ENCODE measurements around the gene PMF1. TPM values are rescaled to one million over a fixed set of nuclear protein-coding genes. Genes with fewer than 3 reads are reported as not detected.

PMF1 gene
- total and polyA plus RNA-seq, 2 donors from 2014 or later: 65.6 to 110 TPM

DNA sequence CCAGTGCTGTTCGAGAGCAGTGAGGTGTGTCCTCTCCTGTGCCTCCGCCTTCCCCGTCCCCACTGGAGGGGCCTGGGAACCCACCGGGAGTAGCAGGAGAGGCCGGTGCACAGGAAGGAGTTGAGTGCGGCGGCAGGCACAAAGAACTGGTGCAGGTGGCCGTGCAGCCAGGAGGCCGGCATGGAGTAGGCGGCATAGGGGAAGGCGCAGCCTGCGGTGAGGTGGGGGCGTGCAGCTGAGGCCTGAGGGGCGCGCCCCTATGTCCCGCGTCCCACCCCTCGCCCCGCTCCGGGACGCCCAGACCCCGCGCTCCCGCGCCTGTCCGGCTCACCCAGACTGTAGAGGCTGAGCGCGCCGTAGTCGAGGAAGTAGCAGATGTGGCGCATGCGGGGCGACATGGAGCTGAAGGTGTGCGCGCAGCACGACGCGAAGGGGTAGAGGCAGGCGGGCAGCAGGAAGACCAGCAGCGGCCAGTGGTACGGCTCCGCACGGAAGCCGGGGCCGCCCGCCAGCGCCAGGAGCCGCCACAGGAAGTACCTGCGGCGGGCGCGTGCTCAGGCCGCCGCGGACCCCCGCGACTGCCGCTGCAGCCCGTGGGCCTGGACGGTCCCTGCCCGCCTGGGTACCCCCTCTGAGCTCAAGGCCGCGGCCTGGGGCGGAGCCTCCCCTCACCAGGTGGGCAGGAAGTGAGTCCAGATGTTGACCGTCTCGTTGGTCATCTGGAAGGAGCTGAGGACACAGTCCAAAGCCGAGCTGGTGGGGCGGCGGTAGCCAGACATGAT, 32.8 kb downstream of the PMF1 start:
- Histone ChIP-seq H3K36me3 (ENCODE audit: control insufficient read depth in 2 of 3, insufficient read depth in 3 of 3, low read length in 3 of 3) (peaks cover 0 to 15% (median 0%) of the 10 kb centered on the region in 3 donors), H3K4me1 (ENCODE audit: control insufficient read depth in 2 of 3, insufficient read depth in 2 of 3, low read depth in 1 of 3, low read length in 3 of 3) (peaks cover 0 to 7% (median 0%) of the 10 kb centered on the region in 3 donors), H3K27ac (ENCODE audit: low read depth in 2 of 2, low read length in 2 of 2) (no peak overlapping the region), H3K9ac (ENCODE audit: low read length in 3 of 3) (no peak overlapping the region), H3K9me3 (ENCODE audit: control insufficient read depth in 2 of 3, insufficient read depth in 1 of 3, low read length in 3 of 3) (no peaks in the 10 kb centered on the region), H3K4me3 (ENCODE audit: low read length in 3 of 3) (peak overlapping the region in 2 of 3 donors; percentile 6 to 21), H3K27me3 (ENCODE audit: control insufficient read depth, insufficient read depth, low read length) (no peaks in the 10 kb centered on the region)
- intact Hi-C loops (cut with DNase I): no loop called here
- FAIRE-seq: no peak
- TF ChIP-seq, protein P1, sequence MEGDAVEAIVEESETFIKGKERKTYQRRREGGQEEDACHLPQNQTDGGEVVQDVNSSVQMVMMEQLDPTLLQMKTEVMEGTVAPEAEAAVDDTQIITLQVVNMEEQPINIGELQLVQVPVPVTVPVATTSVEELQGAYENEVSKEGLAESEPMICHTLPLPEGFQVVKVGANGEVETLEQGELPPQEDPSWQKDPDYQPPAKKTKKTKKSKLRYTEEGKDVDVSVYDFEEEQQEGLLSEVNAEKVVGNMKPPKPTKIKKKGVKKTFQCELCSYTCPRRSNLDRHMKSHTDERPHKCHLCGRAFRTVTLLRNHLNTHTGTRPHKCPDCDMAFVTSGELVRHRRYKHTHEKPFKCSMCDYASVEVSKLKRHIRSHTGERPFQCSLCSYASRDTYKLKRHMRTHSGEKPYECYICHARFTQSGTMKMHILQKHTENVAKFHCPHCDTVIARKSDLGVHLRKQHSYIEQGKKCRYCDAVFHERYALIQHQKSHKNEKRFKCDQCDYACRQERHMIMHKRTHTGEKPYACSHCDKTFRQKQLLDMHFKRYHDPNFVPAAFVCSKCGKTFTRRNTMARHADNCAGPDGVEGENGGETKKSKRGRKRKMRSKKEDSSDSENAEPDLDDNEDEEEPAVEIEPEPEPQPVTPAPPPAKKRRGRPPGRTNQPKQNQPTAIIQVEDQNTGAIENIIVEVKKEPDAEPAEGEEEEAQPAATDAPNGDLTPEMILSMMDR (IDR thresholded peaks at IDR 0.05; ENCODE audit: borderline replicate concordance, extremely low read depth, insufficient read depth): no peak
- peak; percentile 44 to 83 (median 65) for DNase-seq

DNA sequence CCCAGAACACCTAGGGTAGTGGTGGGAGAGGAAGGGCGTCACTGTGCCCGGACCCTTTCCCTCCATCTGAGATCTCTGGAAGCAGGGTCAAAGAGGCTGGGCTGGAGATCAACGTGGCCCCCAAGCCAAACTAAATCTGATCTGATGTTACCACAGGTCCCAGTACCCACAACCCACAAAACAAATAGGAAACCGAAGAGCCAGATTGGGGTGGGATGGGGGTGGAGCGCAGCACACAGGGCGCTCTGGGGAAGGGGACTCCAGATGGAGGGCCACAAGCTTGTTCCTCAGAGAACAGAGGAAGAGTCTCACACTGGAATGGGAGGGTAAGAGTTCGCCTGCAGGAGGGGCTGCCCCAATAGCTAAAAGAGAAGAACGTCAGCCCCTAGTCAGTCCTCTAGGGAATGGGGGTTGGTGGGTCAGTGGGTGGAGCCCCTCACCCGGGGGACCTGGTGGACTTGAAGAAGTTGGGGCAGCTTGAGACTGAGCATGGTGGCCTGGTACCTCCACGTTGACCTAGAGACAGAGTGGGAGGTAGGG, 33.5 kb downstream of the PMF1 start:
- peak overlapping the region in 1 of 3 donors; percentile 21 for H3K4me3 ChIP-seq (ENCODE audit: low read length in 3 of 3)
- no peak overlapping the region for H3K27ac ChIP-seq (ENCODE audit: low read depth in 2 of 2, low read length in 2 of 2)
- no peak for FAIRE-seq

DNA sequence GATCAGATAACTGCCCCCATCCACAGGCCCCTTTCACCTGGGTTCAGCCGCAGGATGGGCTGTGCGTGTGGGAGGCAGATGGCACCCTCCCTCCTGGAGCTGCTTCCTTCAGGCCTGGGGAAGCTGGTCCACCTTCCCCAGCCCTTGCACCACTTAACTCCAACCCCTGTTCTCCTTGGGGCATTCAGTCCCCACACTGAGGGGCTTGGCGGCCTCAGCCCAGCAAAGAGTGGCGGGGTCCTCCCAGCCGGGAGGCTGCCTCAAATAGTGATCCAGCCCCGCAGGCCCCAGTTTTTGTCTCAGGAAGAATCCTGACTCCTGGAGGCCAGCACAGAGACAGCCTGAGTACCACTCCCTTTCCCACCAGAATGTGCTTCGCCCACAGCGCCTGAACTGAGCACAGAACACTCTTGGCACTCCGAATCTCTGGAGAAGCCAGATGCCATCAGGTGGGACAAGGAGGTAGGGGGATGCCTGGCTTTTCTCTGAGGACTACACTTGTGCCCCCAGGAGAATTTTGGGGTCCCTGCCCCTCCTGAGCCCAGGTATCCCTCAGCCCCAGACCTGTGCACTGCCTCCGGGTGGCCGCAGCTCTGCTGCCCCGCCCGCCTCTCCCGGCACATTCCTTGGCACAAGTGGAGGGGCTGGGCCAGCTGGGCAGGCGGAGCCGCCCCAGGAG, 34.1 kb downstream of the PMF1 start:
- TF ChIP-seq, protein P1 (IDR thresholded peaks at IDR 0.05; ENCODE audit: borderline replicate concordance, extremely low read depth, insufficient read depth): no peak
- no peak overlapping the region for H3K9ac ChIP-seq (ENCODE audit: low read length in 3 of 3)
- H3K4me3 ChIP-seq (ENCODE audit: low read length in 3 of 3): no peak overlapping the region
- H3K36me3 ChIP-seq (ENCODE audit: control insufficient read depth in 2 of 3, insufficient read depth in 3 of 3, low read length in 3 of 3): peaks cover 0 to 22% (median 6%) of the 10 kb centered on the region in 3 donors
- peaks cover 0 to 7% (median 0%) of the 10 kb centered on the region in 3 donors for H3K4me1 ChIP-seq (ENCODE audit: control insufficient read depth in 2 of 3, insufficient read depth in 2 of 3, low read depth in 1 of 3, low read length in 3 of 3)
- DNase-seq: no peak
- FAIRE-seq: no peak
- no peaks in the 10 kb centered on the region for H3K9me3 ChIP-seq (ENCODE audit: control insufficient read depth in 2 of 3, insufficient read depth in 1 of 3, low read length in 3 of 3)
- intact Hi-C loops (cut with DNase I): no loop called here
- no peak overlapping the region for H3K27ac ChIP-seq (ENCODE audit: low read depth in 2 of 2, low read length in 2 of 2)
- no peaks in the 10 kb centered on the region for H3K27me3 ChIP-seq (ENCODE audit: control insufficient read depth, insufficient read depth, low read length)

More for the DNA sequence above, 33.5 kb downstream of the PMF1 start:
- H3K9ac ChIP-seq (ENCODE audit: low read length in 3 of 3): no peak overlapping the region
- peaks cover 0 to 7% (median 0%) of the 10 kb centered on the region in 3 donors for H3K4me1 ChIP-seq (ENCODE audit: control insufficient read depth in 2 of 3, insufficient read depth in 2 of 3, low read depth in 1 of 3, low read length in 3 of 3)
- peaks cover 0 to 18% (median 3%) of the 10 kb centered on the region in 3 donors for H3K36me3 ChIP-seq (ENCODE audit: control insufficient read depth in 2 of 3, insufficient read depth in 3 of 3, low read length in 3 of 3)
- intact Hi-C loops (cut with DNase I): no loop called here
- no peaks in the 10 kb centered on the region for H3K9me3 ChIP-seq (ENCODE audit: control insufficient read depth in 2 of 3, insufficient read depth in 1 of 3, low read length in 3 of 3)
- peak in 1 of 5 donors; percentile 52 for DNase-seq
- TF ChIP-seq, protein P1 (IDR thresholded peaks at IDR 0.05; ENCODE audit: borderline replicate concordance, extremely low read depth, insufficient read depth): no peak
- no peaks in the 10 kb centered on the region for H3K27me3 ChIP-seq (ENCODE audit: control insufficient read depth, insufficient read depth, low read length)

All from kidney (tissue), 14 donors.